Calu3 (cell line): ENCODE data around the gene ST6GALNAC3. TPM values are rescaled to one million over a fixed set of nuclear protein-coding genes. Genes with fewer than 3 reads are reported as not detected.

Experiments used
- BruUV-seq: library from RNA; stranded (reverse); fragments of 400-500 nt; replicated peaks from 2 replicates; lab custom pipeline; 2021; lab: Mats Ljungman, UMichigan
- CTCF ChIA-PET: fragments of 300-600 bp; sonication (Branson Sonifier 250); formaldehyde crosslinking; loops from one replicate; lab custom pipeline; 2022; ENCODE audit warnings: antibody characterized with exemption; lab: Charles Lee
- DNase-seq: peaks from one replicate; pipeline ENCODE4 v3.0.0; 2022
- H3K27ac Mint-ChIP-seq: one replicate; pipeline ENCODE4 v1.8.0; 2022; ENCODE audit warnings: mixed read lengths; ENCODE audit not compliant: unreplicated experiment
- H3K27me3 Mint-ChIP-seq: one replicate; pipeline ENCODE4 v1.8.0; 2022; ENCODE audit warnings: mixed read lengths; ENCODE audit not compliant: unreplicated experiment
- H3K36me3 Mint-ChIP-seq: one replicate; pipeline ENCODE4 v1.8.0; 2022; ENCODE audit warnings: mild to moderate bottlenecking, moderate library complexity, mixed read lengths; ENCODE audit not compliant: insufficient read depth, unreplicated experiment
- H3K4me1 Mint-ChIP-seq: one replicate; pipeline ENCODE4 v1.8.0; 2022; ENCODE audit warnings: mild to moderate bottlenecking, low read depth, mixed read lengths; ENCODE audit not compliant: unreplicated experiment
- H3K4me3 Mint-ChIP-seq: one replicate; pipeline ENCODE4 v1.8.0; 2022; ENCODE audit warnings: mild to moderate bottlenecking, low read depth, moderate library complexity, mixed read lengths; ENCODE audit not compliant: unreplicated experiment
- H3K9me3 Mint-ChIP-seq: one replicate; pipeline ENCODE4 v1.8.0; 2022; ENCODE audit warnings: low read depth, mixed read lengths; ENCODE audit not compliant: unreplicated experiment
- intact Hi-C: fragments of 100-400 bp; cut with micrococcal nuclease; formaldehyde crosslinking; loops from one replicate; pipeline ENCODE4 v1.10.0; 2022; ENCODE audit not compliant: unreplicated experiment
- total RNA-seq: library from RNA; stranded (reverse); gene quantifications from 2 replicates; pipeline ENCODE4 v1.2.3, GENCODE V29; 2022
- TF ChIP-seq, protein P1 (sequence below): fragments of 200-600 bp; IDR thresholded peaks from one replicate; pipeline ENCODE4 v1.8.0; 2022; ENCODE audit warnings: antibody characterized with exemption; ENCODE audit not compliant: unreplicated experiment

The ST6GALNAC3 gene
- total RNA-seq, 1 experiment from 2014 or later: 0.87 TPM

DNA sequence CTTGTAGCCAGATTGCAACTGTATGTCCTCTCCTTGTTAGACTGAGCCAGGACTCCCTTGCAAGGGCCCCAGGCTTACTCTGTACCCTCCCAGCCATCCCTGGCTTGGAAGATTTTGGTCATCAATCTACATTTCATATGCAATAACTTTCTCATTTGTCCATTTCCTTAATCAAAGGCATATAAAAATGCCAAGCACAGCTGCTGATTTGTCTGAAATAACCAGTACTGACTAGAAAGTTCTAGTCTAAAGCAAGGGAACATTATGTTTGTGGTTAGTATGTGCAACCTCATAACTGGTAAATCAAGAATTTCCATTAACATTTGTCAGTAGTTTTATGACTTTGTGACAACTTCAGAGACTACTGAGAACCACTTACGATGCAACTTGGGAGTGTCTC, 370.2 kb downstream of the ST6GALNAC3 start:
- Mint-ChIP-seq H3K27ac (no peak overlapping the region), H3K27me3 (no peaks in the 10 kb centered on the region), H3K9me3 (no peaks in the 10 kb centered on the region), H3K4me3 (no peak overlapping the region), H3K4me1 (no peaks in the 10 kb centered on the region), H3K36me3 (no peaks in the 10 kb centered on the region)
- CTCF ChIA-PET: no interaction called here
- no TSS peak for BruUV-seq
- TF ChIP-seq, protein P1, sequence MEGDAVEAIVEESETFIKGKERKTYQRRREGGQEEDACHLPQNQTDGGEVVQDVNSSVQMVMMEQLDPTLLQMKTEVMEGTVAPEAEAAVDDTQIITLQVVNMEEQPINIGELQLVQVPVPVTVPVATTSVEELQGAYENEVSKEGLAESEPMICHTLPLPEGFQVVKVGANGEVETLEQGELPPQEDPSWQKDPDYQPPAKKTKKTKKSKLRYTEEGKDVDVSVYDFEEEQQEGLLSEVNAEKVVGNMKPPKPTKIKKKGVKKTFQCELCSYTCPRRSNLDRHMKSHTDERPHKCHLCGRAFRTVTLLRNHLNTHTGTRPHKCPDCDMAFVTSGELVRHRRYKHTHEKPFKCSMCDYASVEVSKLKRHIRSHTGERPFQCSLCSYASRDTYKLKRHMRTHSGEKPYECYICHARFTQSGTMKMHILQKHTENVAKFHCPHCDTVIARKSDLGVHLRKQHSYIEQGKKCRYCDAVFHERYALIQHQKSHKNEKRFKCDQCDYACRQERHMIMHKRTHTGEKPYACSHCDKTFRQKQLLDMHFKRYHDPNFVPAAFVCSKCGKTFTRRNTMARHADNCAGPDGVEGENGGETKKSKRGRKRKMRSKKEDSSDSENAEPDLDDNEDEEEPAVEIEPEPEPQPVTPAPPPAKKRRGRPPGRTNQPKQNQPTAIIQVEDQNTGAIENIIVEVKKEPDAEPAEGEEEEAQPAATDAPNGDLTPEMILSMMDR: no peak
- intact Hi-C loops: no loop called here
- no peak for DNase-seq

DNA sequence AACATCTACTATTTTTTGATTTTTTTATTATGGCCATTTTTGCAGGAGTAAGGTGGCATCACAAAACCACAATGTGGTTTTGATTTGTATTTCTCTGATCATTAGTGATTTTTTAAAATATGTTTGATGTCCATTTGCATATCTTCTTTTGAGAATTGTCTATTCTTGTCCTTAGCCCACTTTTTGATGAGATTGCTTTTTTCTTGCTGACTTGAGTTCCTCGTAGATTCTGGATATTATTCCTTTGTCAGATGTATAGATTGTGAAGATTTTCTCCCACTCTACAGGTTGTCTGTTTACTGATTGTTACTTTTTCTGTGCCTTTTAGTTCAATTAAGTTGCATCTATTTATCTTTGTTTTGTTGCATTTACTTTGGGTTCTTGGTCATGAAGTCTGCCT, 375.7 kb downstream of the ST6GALNAC3 start:
- Mint-ChIP-seq H3K36me3 (no peaks in the 10 kb centered on the region), H3K9me3 (peaks cover 6% of the 10 kb centered on the region), H3K4me1 (no peaks in the 10 kb centered on the region), H3K27me3 (no peaks in the 10 kb centered on the region), H3K4me3 (no peak overlapping the region), H3K27ac (no peak overlapping the region)
- no TSS peak for BruUV-seq
- CTCF ChIA-PET: no interaction called here
- TF ChIP-seq, protein P1: no peak
- no peak for DNase-seq
- intact Hi-C loops: no loop called here

DNA sequence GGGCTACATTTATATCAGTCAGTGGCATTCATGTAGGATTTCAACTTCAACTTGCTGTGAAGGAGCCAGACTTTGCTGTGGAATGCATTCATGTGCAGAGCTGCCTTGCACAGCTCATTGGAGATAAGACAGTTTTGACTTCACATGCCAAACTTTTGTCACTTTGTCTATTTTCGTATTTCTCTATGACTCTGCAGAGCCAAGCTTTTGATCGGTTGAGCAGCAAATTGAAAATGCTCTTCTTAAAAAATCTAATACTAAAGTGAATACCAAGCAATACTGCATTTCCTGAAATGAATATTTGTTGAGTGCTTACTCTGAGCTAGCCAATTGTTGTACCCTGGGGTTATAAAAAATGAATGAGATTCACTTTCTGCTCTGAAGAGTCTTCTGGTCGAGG, 388.7 kb downstream of the ST6GALNAC3 start:
- no peaks in the 10 kb centered on the region for H3K9me3 Mint-ChIP-seq
- TF ChIP-seq, protein P1: no peak
- no peaks in the 10 kb centered on the region for H3K27me3 Mint-ChIP-seq
- no TSS peak for BruUV-seq
- H3K36me3 Mint-ChIP-seq: no peaks in the 10 kb centered on the region
- CTCF ChIA-PET: no interaction called here
- no peak for DNase-seq
- intact Hi-C loops: no loop called here
- no peaks in the 10 kb centered on the region for H3K4me1 Mint-ChIP-seq
- no peak overlapping the region for H3K27ac Mint-ChIP-seq
- H3K4me3 Mint-ChIP-seq: no peak overlapping the region

DNA sequence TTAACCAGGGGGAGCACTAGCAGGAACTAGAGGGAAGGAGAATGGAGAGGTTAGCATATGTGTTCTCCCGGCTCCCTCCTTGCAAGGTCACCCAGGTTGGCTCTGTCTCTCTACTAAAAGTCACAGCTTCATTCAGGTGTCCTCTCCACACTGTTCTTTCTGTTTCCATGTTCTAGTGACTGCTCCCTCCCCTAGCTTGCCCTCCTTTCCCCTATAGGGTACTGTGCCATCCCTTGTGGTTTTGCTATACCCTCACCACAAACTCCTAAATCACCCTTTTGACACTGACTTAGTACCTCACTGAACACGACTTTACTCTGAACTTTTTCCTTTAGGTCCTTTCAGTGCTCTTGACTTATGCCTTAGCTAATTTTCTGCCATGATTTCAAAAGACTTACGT, 389.3 kb downstream of the ST6GALNAC3 start:
- intact Hi-C loops: no loop called here
- Mint-ChIP-seq H3K9me3 (no peaks in the 10 kb centered on the region), H3K27ac (no peak overlapping the region), H3K27me3 (no peaks in the 10 kb centered on the region), H3K36me3 (no peaks in the 10 kb centered on the region), H3K4me1 (no peaks in the 10 kb centered on the region), H3K4me3 (no peak overlapping the region)
- CTCF ChIA-PET: no interaction called here
- TF ChIP-seq, protein P1: no peak
- BruUV-seq: no TSS peak
- DNase-seq: no peak
